Measurements from ENCODE around the gene TNIP3. TPM values are rescaled to one million over a fixed set of nuclear protein-coding genes. Genes with fewer than 3 reads are reported as not detected.

TNIP3 gene, protein sequence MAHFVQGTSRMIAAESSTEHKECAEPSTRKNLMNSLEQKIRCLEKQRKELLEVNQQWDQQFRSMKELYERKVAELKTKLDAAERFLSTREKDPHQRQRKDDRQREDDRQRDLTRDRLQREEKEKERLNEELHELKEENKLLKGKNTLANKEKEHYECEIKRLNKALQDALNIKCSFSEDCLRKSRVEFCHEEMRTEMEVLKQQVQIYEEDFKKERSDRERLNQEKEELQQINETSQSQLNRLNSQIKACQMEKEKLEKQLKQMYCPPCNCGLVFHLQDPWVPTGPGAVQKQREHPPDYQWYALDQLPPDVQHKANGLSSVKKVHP
- total RNA-seq, result 0.37 TPM in 1 of 2 replicates, not detected in the other

DNA sequence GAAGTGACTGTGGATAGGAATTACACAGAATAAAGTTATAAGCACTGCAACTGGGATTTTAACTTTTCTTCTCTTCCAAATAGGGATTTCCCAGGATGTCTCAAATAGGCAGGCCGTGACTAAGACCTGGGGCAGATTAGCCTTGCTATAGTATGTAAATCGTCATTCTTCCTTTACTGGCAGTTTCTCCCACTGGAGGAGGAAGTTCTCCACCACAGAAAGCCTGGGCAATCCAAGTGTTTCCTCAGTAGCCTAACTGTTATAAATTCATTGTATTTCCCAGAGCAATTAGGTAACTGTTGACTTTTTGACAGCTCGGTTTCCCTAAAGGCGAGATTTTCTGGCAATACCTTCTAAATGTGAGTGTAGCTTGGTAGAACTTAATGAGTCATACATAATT is at the start of gene TNIP3:
TSS of gene TNIP3 (minus strand) at position 31 of the 400 bp plus-strand sequence. CDS start 196 bp downstream, outside the sequence.

Other genes with a start within 250 kb of the TNIP3 start
- gene PRDM5, start 241.6 kb downstream of the TNIP3 start, total RNA-seq, result 13.1 and 13.4 TPM in 2 replicates
- 0.25 TPM in 1 of 2 replicates, not detected in the other for gene NDNF, start 91.8 kb downstream of the TNIP3 start, total RNA-seq
- gene QRFPR, start 216.7 kb upstream of the TNIP3 start, total RNA-seq, result not detected in 2 replicates

Data from aortic smooth muscle cell (primary cell).